ENCODE data around the gene PEAK3. TPM values are rescaled to one million over a fixed set of nuclear protein-coding genes. Genes with fewer than 3 reads are reported as not detected.

Gene PEAK3
- total and polyA plus RNA-seq, 10 of the 15 experiments (the other 5 are each of a cell fraction or from before 2014, with no cell fraction given) = 0.03 to 0.10 (median 0.05) TPM; not detected in 7

- in situ Hi-C loops (cut with MboI) = loop anchor here (5.0 kb wide), 1 partner anchor 33 kb away; no protein-coding TSS in a partner anchor
- DNase-seq (ENCODE audit: low read depth, low spot score) (no peak), FAIRE-seq (peak; percentile 86), ATAC-seq (no peak)
- H3K4me3 ChIP-seq = peak overlapping the region; percentile 81
- TF ChIP-seq NFYB (IDR thresholded peaks at IDR 0.05; ENCODE audit: insufficient read depth, low read depth, low read length) (no peak), ZNF384 (IDR thresholded peaks at IDR 0.05; ENCODE audit: borderline replicate concordance, low read depth, low read length) (peak; percentile 81), SKIL (IDR thresholded peaks at IDR 0.05; ENCODE audit: low read depth, poor library complexity, severe bottlenecking) (peak; percentile 13)
- ChIA-PET SMC1A (ENCODE audit: uncharacterized antibody, unreplicated experiment) (interaction anchor here (0.9 to 4.3 kb wide), 16 partner anchors 16 to 371 kb away, joined by 3 to 46 read pairs (median 4); partner anchors contain the start of gene AP3D1), RAD21 (ENCODE audit: unreplicated experiment) (interaction anchor here (0.6 to 4.2 kb wide), 23 partner anchors 21 to 398 kb away, joined by 3 to 72 read pairs (median 4); partner anchors contain the start of genes AP3D1, GADD45B and LSM7), POLR2A (interaction anchor here (0.5 to 4.0 kb wide), 19 partner anchors 13 to 1746 kb away, joined by 3 to 54 read pairs (median 4); partner anchors contain the start of genes DOT1L and LSM7), CTCF (interaction anchor here (0.7 to 4.7 kb wide), 17 partner anchors 14 to 398 kb away, joined by 3 to 130 read pairs (median 4); no protein-coding TSS in a partner anchor)
- peak overlapping the region; percentile 88 for H3K4me2 ChIP-seq (ENCODE audit: control insufficient read depth, insufficient read depth)
- peak overlapping the region; percentile 52 for H3K9ac ChIP-seq (ENCODE audit: control insufficient read depth, insufficient read depth, low read length)
- no peaks in the 10 kb centered on the region for H3K27me3 ChIP-seq (replicated peaks in 1 of 2; ENCODE audit: control insufficient read depth in 2 of 2, insufficient read depth in 2 of 2, low read length in 1 of 2)
- peaks cover 85% of the 10 kb centered on the region for H3K79me2 ChIP-seq (ENCODE audit: control insufficient read depth, insufficient read depth, low read length)
- H3K9me3 ChIP-seq (replicated peaks; ENCODE audit: control insufficient read depth, insufficient read depth, low read length) = no peaks in the 10 kb centered on the region
- no TSS peak for BruUV-seq (replicated peaks)
- intact Hi-C loops (cut with micrococcal nuclease; ENCODE audit: unreplicated experiment) = loop anchor here (5.0 to 10.0 kb wide), 3 partner anchors 88 to 153 kb away; partner anchors contain the start of genes IZUMO4, LSM7, MOB3A and SPPL2B
- H2AFZ ChIP-seq (ENCODE audit: control insufficient read depth, low read depth, low read length) = no peak overlapping the region
- 14% methylated on average over 7 of the region's 10 CpGs for WGBS (ENCODE audit: insufficient coverage, insufficient replicate concordance, low lambda C conversion rate, missing lambda C conversion rate)
- peaks cover 15% of the 10 kb centered on the region for H3K4me1 ChIP-seq (ENCODE audit: control insufficient read depth, insufficient read depth, low read length)
- H3K36me3 ChIP-seq (ENCODE audit: control insufficient read depth in 2 of 2, insufficient read depth in 2 of 2, low read length in 1 of 2) = peaks cover 10 to 16% of the 10 kb centered on the region in 2 experiments; a peak in 3 of 4 replicates
- H3K27ac ChIP-seq (ENCODE audit: control insufficient read depth, insufficient read depth) = no peak overlapping the region; the same call in 1 of the 2 replicates
- H4K20me1 ChIP-seq (ENCODE audit: control insufficient read depth, insufficient read depth) = peaks cover 27% of the 10 kb centered on the region
Measured at GRCh38 chr19:2239173-2239572, 42.8 kb downstream of the PEAK3 start.
